GM23338 (cell line): ENCODE data around the gene PCGF3. TPM values are rescaled to one million over a fixed set of nuclear protein-coding genes. Genes with fewer than 3 reads are reported as not detected.

ENCODE experiments used
- ATAC-seq: fragments of 200-7000 bp; cut with Tn5 transposase; 3 replicates; pipeline ENCODE4 v1.9.1; 2020
- DNase-seq: peaks from one replicate; pipeline ENCODE4 v3.0.0-alpha.2; 2015; ENCODE audit warnings: low spot score
- H2AFZ ChIP-seq: fragments of 200-600 bp; sonication (generic); 2 replicates; pipeline ENCODE4 v1.8.0; 2016; ENCODE audit warnings: antibody characterized with exemption, mild to moderate bottlenecking, moderate library complexity
- H3F3A ChIP-seq: fragments of 200-600 bp; sonication (generic); replicated peaks from 2 replicates; pipeline ENCODE4 v1.8.0; 2017; ENCODE audit warnings: antibody characterized with exemption, mixed run types, low read depth
- H3K27ac ChIP-seq: fragments of 200-600 bp; sonication (generic); 2 replicates; pipeline ENCODE4 v1.6.1; 2016; ENCODE audit warnings: low read depth
- H3K27me3 ChIP-seq: fragments of 200-600 bp; sonication (generic); 2 replicates; pipeline ENCODE4 v1.8.0; 2016; ENCODE audit warnings: mild to moderate bottlenecking, mixed run types, moderate library complexity; ENCODE audit not compliant: insufficient read depth
- H3K36me3 ChIP-seq: fragments of 200-600 bp; sonication (generic); 2 replicates; pipeline ENCODE4 v1.8.0; 2016; ENCODE audit warnings: mild to moderate bottlenecking; ENCODE audit not compliant: insufficient read depth
- H3K4me1 ChIP-seq: fragments of 200-600 bp; sonication (generic); 2 replicates; pipeline ENCODE4 v1.8.0; 2016; ENCODE audit warnings: mild to moderate bottlenecking, moderate library complexity; ENCODE audit not compliant: insufficient read depth
- H3K4me2 ChIP-seq: fragments of 200-600 bp; sonication (generic); 2 replicates; pipeline ENCODE4 v1.7.1; 2017; ENCODE audit warnings: mixed run types
- H3K4me3 ChIP-seq: fragments of 200-600 bp; sonication (generic); 2 replicates; pipeline ENCODE4 v1.6.1; 2016; ENCODE audit warnings: mixed run types
- H3K79me2 ChIP-seq: fragments of 200-600 bp; sonication (generic); replicated peaks from 2 replicates; pipeline ENCODE4 v1.8.0; 2017; ENCODE audit warnings: mild to moderate bottlenecking; ENCODE audit not compliant: insufficient read depth
- H3K9me2 ChIP-seq: fragments of 200-600 bp; sonication (generic); 2 replicates; pipeline ENCODE4 v1.8.0; 2017; ENCODE audit not compliant: insufficient read depth
- H4K20me1 ChIP-seq: fragments of 200-600 bp; sonication (generic); replicated peaks from 2 replicates; pipeline ENCODE4 v1.8.0; 2017; ENCODE audit warnings: mild to moderate bottlenecking; ENCODE audit not compliant: insufficient read depth
- H3K27ac Mint-ChIP-seq: 2 replicates; pipeline ENCODE4 v1.8.0; 2020; ENCODE audit warnings: inconsistent platforms, mild to moderate bottlenecking, moderate library complexity, mixed read lengths
- H3K27me3 Mint-ChIP-seq: 3 replicates; pipeline ENCODE4 v1.8.0; 2022; ENCODE audit warnings: low read depth, mild to moderate bottlenecking, moderate library complexity, mixed read lengths, inconsistent platforms; ENCODE audit not compliant: insufficient read depth, poor library complexity
- H3K36me3 Mint-ChIP-seq: 3 replicates; pipeline ENCODE4 v1.8.0; 2021; ENCODE audit warnings: low read depth, mild to moderate bottlenecking, inconsistent platforms, moderate library complexity, mixed read lengths
- H3K4me1 Mint-ChIP-seq: 3 replicates; pipeline ENCODE4 v1.8.0; 2020; ENCODE audit warnings: mild to moderate bottlenecking, inconsistent platforms, mixed read lengths
- H3K4me3 Mint-ChIP-seq: 3 replicates; pipeline ENCODE4 v1.8.0; 2021; ENCODE audit warnings: moderate library complexity, mild to moderate bottlenecking, inconsistent platforms, mixed read lengths
- H3K9me3 Mint-ChIP-seq: 3 replicates; pipeline ENCODE4 v1.8.0; 2020; ENCODE audit warnings: moderate library complexity, mild to moderate bottlenecking, inconsistent platforms, mixed read lengths
- CREB1 ChIP-seq: fragments of 250-450 bp; sonication (Bioruptor Pico); IDR thresholded peaks from 2 replicates; pipeline ENCODE4 v1.5.0; 2020; ENCODE audit warnings: low read depth, mild to moderate bottlenecking, moderate library complexity
- ETS1 ChIP-seq: IDR thresholded peaks from 2 replicates; pipeline ENCODE4 v1.6.1; 2016; ENCODE audit warnings: antibody characterized with exemption
- EZH2phosphoT487 ChIP-seq: fragments of 200-600 bp; sonication (generic); IDR thresholded peaks from one replicate; pipeline ENCODE4 v1.8.1; 2018; ENCODE audit warnings: antibody characterized with exemption; ENCODE audit not compliant: unreplicated experiment
- JUNB ChIP-seq: IDR thresholded peaks from one replicate; pipeline ENCODE4 v1.6.1; 2016; ENCODE audit warnings: antibody characterized with exemption; ENCODE audit not compliant: unreplicated experiment
- NANOG ChIP-seq: IDR thresholded peaks from 2 replicates; pipeline ENCODE4 v1.6.1; 2016; ENCODE audit warnings: antibody characterized with exemption, borderline replicate concordance
- POLR2AphosphoS5 ChIP-seq: IDR thresholded peaks from 2 replicates; pipeline ENCODE4 v1.6.1; 2016; ENCODE audit warnings: antibody characterized with exemption, low read depth
- STAT1 ChIP-seq: IDR thresholded peaks from one replicate; pipeline ENCODE4 v1.6.1; 2016; ENCODE audit warnings: antibody characterized with exemption; ENCODE audit not compliant: unreplicated experiment
- ZNF114 ChIP-seq: fragments of 250-450 bp; sonication (Bioruptor Pico); IDR thresholded peaks from 2 replicates; pipeline ENCODE4 v1.5.0; 2020; ENCODE audit warnings: mild to moderate bottlenecking, moderate library complexity
- ZNF462 ChIP-seq: fragments of 250-450 bp; sonication (Bioruptor Pico); IDR thresholded peaks from 2 replicates; pipeline ENCODE4 v1.5.0; 2020; ENCODE audit warnings: mild to moderate bottlenecking, moderate library complexity
- polyA plus RNA-seq: library from polyadenylated mRNA; unstranded; fragments of >200 nt; fragmentation: Nextera tagmentation; extraction: Ambion mirVana; gene quantifications from 2 replicates; pipeline ENCODE4 v1.2.1, GENCODE V29; 2016
- total RNA-seq: library from RNA; depleted of rRNA; stranded (reverse); fragments of >200 nt; shearing (Covaris generic); gene quantifications from 2 replicates; pipeline ENCODE4 v1.2.3, GENCODE V29; 2014

The PCGF3 gene
- total and polyA plus RNA-seq, 2 experiments from 2014 or later, result 33.1 to 49.0 TPM

- TF ChIP-seq ZNF462 (no peak), ETS1 (no peak), CREB1 (CRISPR knock-in tag) (no peak), NANOG (no peak), EZH2phosphoT487 (no peak), JUNB (no peak), STAT1 (no peak)
Observed at GRCh38 chr4:763191-763810, 57.7 kb downstream of the PCGF3 start (continued).

GRCh38 chr4:763922-764321 is 58.3 kb downstream of the PCGF3 start:
- Mint-ChIP-seq H3K27ac (no peak overlapping the region), H3K4me1 (peaks cover 25% of the 10 kb centered on the region), H3K27me3 (peaks cover 25% of the 10 kb centered on the region), H3K9me3 (peaks cover 17% of the 10 kb centered on the region), H3K4me3 (no peak overlapping the region; the same call in 2 of the 3 replicates), H3K36me3 (peaks cover 78% of the 10 kb centered on the region)
- Histone ChIP-seq H3K9me2 (no peaks in the 10 kb centered on the region), H2AFZ (no peak overlapping the region), H3K27me3 (no peaks in the 10 kb centered on the region), H3K27ac (no peak overlapping the region), H3K4me3 (no peak overlapping the region), H3K4me1 (peaks cover 13% of the 10 kb centered on the region), H3K79me2 (no peaks in the 10 kb centered on the region), H3K4me2 (no peak overlapping the region), H3F3A (peaks cover 29% of the 10 kb centered on the region), H4K20me1 (peaks cover 35% of the 10 kb centered on the region), H3K36me3 (peaks cover 9% of the 10 kb centered on the region)
- ATAC-seq (no peak), DNase-seq (no peak)
- TF ChIP-seq CREB1 (CRISPR knock-in tag) (no peak), ZNF114 (no peak), POLR2AphosphoS5 (peak; percentile 29; the same call in 1 of the 2 replicates), JUNB (no peak)
